ENCODE data around the gene SLC16A2. TPM values are rescaled to one million over a fixed set of nuclear protein-coding genes. Genes with fewer than 3 reads are reported as not detected.

Gene SLC16A2
- total and polyA plus RNA-seq, 10 of the 15 experiments (the other 5 are each of a cell fraction or from before 2014, with no cell fraction given), result 0.08 to 0.13 TPM; not detected in 8

GRCh38 chrX:74420196-74421035 is 877 bp upstream of the SLC16A2 start:
- Histone ChIP-seq H3K27me3 (replicated peaks in 1 of 2; ENCODE audit: control insufficient read depth in 2 of 2, insufficient read depth in 2 of 2, low read length in 1 of 2) (peaks cover 2% of the 10 kb centered on the region in 2 experiments; a peak in 3 of 4 replicates), H2AFZ (ENCODE audit: control insufficient read depth, low read depth, low read length) (no peak overlapping the region), H3K4me2 (ENCODE audit: control insufficient read depth, insufficient read depth) (no peak overlapping the region), H3K79me2 (ENCODE audit: control insufficient read depth, insufficient read depth, low read length) (no peaks in the 10 kb centered on the region), H3K4me1 (ENCODE audit: control insufficient read depth, insufficient read depth, low read length) (no peaks in the 10 kb centered on the region), H3K36me3 (ENCODE audit: control insufficient read depth in 2 of 2, insufficient read depth in 2 of 2, low read length in 1 of 2) (no peaks in the 10 kb centered on the region), H3K27ac (ENCODE audit: control insufficient read depth, insufficient read depth) (no peak overlapping the region), H4K20me1 (ENCODE audit: control insufficient read depth, insufficient read depth) (no peaks in the 10 kb centered on the region), H3K9me3 (replicated peaks; ENCODE audit: control insufficient read depth, insufficient read depth, low read length) (no peaks in the 10 kb centered on the region; the same call in 2 of the 3 replicates), H3K4me3 (no peak overlapping the region), H3K9ac (ENCODE audit: control insufficient read depth, insufficient read depth, low read length) (no peak overlapping the region)
- FAIRE-seq (no peak), ATAC-seq (no peak), DNase-seq (ENCODE audit: low read depth, low spot score) (no peak)
- in situ Hi-C loops (cut with MboI), result no loop called here
- ChIA-PET RAD21 (ENCODE audit: unreplicated experiment) (no interaction called here), SMC1A (ENCODE audit: uncharacterized antibody, unreplicated experiment) (no interaction called here), POLR2A (no interaction called here), CTCF (no interaction called here)
- BruUV-seq (replicated peaks), result no TSS peak
- intact Hi-C loops (cut with micrococcal nuclease; ENCODE audit: unreplicated experiment), result no loop called here
- TF ChIP-seq FOXK2 (IDR thresholded peaks at IDR 0.05) (no peak), SIN3A (IDR thresholded peaks at IDR 0.05; ENCODE audit: low read depth, low read length) (no peak)
- 48% methylated on average over 30 of the region's 54 CpGs for WGBS (ENCODE audit: insufficient coverage, insufficient replicate concordance, low lambda C conversion rate, missing lambda C conversion rate)

DNA sequence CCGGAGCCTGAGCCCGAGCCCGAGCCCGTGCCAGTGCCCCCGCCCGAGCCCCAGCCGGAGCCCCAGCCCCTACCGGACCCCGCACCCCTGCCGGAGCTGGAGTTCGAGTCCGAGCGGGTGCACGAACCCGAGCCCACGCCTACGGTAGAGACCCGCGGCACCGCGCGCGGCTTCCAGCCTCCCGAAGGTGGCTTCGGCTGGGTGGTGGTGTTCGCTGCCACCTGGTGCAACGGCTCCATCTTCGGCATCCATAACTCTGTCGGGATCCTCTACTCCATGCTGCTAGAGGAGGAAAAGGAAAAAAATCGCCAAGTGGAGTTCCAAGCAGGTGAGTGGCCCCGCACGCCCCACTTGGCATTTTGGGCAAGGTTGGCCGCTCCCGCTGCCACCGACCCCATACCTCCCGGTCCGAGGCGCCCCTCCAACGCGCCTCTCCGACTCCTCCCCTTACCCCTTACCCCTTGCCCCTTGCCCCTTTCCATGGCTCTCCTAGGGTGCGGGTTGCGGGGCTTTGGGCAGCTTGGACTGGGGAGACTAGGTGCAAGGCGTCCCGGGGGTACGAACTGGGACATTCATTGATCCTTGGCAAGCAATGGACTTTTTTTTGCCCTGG is 553 bp downstream of the SLC16A2 start:
- FAIRE-seq (no peak), DNase-seq (ENCODE audit: low read depth, low spot score) (no peak), ATAC-seq (no peak)
- no peak overlapping the region for H3K4me3 ChIP-seq
- no peak overlapping the region for H3K27ac ChIP-seq (ENCODE audit: control insufficient read depth, insufficient read depth)
- WGBS (ENCODE audit: insufficient coverage, insufficient replicate concordance, low lambda C conversion rate, missing lambda C conversion rate), result 40% methylated on average over 36 of the region's 46 CpGs
- intact Hi-C loops (cut with micrococcal nuclease; ENCODE audit: unreplicated experiment) (no loop called here), in situ Hi-C loops (cut with MboI) (no loop called here)
- ChIA-PET POLR2A (no interaction called here), SMC1A (ENCODE audit: uncharacterized antibody, unreplicated experiment) (no interaction called here), CTCF (no interaction called here), RAD21 (ENCODE audit: unreplicated experiment) (no interaction called here)
- no peak overlapping the region for H3K4me2 ChIP-seq (ENCODE audit: control insufficient read depth, insufficient read depth)
- no peaks in the 10 kb centered on the region; the same call in 1 of the 2 replicates for H4K20me1 ChIP-seq (ENCODE audit: control insufficient read depth, insufficient read depth)
- H3K4me1 ChIP-seq (ENCODE audit: control insufficient read depth, insufficient read depth, low read length), result no peaks in the 10 kb centered on the region
- H3K9me3 ChIP-seq (replicated peaks; ENCODE audit: control insufficient read depth, insufficient read depth, low read length), result no peaks in the 10 kb centered on the region; the same call in 2 of the 3 replicates
- peaks cover 2% of the 10 kb centered on the region in 2 experiments; a peak in 3 of 4 replicates for H3K27me3 ChIP-seq (replicated peaks in 1 of 2; ENCODE audit: control insufficient read depth in 2 of 2, insufficient read depth in 2 of 2, low read length in 1 of 2)
- H3K9ac ChIP-seq (ENCODE audit: control insufficient read depth, insufficient read depth, low read length), result no peak overlapping the region
- H2AFZ ChIP-seq (ENCODE audit: control insufficient read depth, low read depth, low read length), result no peak overlapping the region
- no TSS peak for BruUV-seq (replicated peaks)
- no peaks in the 10 kb centered on the region for H3K79me2 ChIP-seq (ENCODE audit: control insufficient read depth, insufficient read depth, low read length)
- H3K36me3 ChIP-seq (ENCODE audit: control insufficient read depth in 2 of 2, insufficient read depth in 2 of 2, low read length in 1 of 2), result no peaks in the 10 kb centered on the region
- no peak for TF ChIP-seq ESRRA (IDR thresholded peaks at IDR 0.05; ENCODE audit: low read length)
- no peak for TF ChIP-seq ZNF207 (IDR thresholded peaks at IDR 0.05; ENCODE audit: borderline replicate concordance)
- TF ChIP-seq, protein P1, sequence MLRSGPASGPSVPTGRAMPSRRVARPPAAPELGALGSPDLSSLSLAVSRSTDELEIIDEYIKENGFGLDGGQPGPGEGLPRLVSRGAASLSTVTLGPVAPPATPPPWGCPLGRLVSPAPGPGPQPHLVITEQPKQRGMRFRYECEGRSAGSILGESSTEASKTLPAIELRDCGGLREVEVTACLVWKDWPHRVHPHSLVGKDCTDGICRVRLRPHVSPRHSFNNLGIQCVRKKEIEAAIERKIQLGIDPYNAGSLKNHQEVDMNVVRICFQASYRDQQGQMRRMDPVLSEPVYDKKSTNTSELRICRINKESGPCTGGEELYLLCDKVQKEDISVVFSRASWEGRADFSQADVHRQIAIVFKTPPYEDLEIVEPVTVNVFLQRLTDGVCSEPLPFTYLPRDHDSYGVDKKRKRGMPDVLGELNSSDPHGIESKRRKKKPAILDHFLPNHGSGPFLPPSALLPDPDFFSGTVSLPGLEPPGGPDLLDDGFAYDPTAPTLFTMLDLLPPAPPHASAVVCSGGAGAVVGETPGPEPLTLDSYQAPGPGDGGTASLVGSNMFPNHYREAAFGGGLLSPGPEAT (IDR thresholded peaks at IDR 0.05; ENCODE audit: low read depth), result no peak
- TF ChIP-seq ZBTB33 (IDR thresholded peaks at IDR 0.05), result no peak
- TF ChIP-seq HCFC1 (IDR thresholded peaks at IDR 0.05; ENCODE audit: low read length), result no peak
- no peak for TF ChIP-seq TAF1 (IDR thresholded peaks at IDR 0.05; ENCODE audit: borderline replicate concordance, low read depth, low read length)
- no peak for TF ChIP-seq SREBF1 (IDR thresholded peaks at IDR 0.05; ENCODE audit: low read length)
- no peak for TF ChIP-seq TBL1XR1 (IDR thresholded peaks at IDR 0.05; ENCODE audit: low read depth, low read length)
- TF ChIP-seq ASH2L (IDR thresholded peaks at IDR 0.05; ENCODE audit: borderline replicate concordance, low read depth), result no peak
- TF ChIP-seq SMC3 (IDR thresholded peaks at IDR 0.05; ENCODE audit: borderline replicate concordance, low read length), result no peak
- no peak for TF ChIP-seq NR2F1 (conservative IDR thresholded peaks at IDR 0.05)
